GM19467 (cell line): Measurements from ENCODE around the gene CTNND2.
"Not testable (repeated sequence)": the region's sequence is repeated elsewhere in the genome, so short reads cannot be mapped to it uniquely, and the experiment has no call there.

Source experiments
- ATAC-seq: cut with Tn5 transposase; IDR thresholded peaks from one replicate; pipeline ENCODE4 v1.9.1; 2021; ENCODE audit warnings: mild to moderate bottlenecking, moderate library complexity; ENCODE audit not compliant: unreplicated experiment

The CTNND2 gene

DNA sequence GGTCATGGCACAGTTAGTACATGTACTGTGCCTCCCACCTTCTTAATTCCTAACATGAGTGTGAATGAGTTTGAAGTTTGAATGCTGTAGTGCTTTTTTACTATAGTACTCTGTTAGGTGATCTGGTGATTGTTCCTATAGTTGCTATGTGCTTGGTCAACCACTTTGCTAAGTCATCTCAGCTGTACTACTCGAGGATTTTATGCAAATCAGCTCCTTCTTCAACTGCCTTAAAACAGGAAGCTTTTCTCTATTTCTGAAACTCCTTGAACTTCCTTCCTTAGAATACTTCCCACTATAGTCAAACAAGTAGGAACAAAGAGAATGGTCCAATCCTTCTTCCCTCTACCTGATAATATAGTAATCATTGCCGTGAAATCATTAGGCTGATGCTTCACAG, 219.6 kb downstream of the CTNND2 start:
- no peak for ATAC-seq

DNA sequence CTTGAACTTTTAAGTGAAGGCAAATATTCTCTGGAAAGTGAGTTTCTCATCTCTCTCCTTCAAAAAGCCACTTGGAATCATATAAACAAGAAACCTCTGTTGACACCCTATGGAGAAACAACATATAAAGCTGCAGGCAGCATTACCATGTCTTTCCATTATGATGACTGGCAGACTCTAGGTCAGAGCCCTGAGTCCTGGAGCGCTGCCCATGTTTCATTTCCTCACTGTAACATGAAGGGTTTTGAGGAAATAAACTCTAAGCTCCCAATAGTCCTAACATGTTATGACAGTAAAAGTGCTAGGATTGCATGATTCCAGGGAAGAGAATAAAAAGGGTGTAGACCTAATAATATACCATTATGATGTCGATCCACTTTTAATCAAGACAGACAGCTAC, 220.6 kb downstream of the CTNND2 start:
- ATAC-seq = no peak

DNA sequence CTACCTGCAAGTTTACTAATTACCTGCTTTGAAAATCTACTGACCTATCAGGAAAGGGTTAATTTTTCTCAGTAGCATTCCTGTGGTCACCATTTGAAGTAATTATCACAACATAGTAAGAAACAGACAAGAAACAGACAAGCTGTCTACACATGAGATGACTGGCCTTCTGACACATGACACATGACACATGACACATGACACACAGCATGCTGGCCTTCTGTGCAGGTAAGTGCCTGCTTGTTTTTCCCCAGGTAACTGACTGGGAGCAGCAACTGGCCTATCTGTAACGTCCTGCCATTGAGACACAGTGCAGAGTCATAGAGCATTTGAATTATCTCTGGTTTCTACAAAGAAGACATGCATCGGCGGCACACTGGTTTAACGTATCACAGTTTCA, 222.4 kb downstream of the CTNND2 start:
- no peak for ATAC-seq

DNA sequence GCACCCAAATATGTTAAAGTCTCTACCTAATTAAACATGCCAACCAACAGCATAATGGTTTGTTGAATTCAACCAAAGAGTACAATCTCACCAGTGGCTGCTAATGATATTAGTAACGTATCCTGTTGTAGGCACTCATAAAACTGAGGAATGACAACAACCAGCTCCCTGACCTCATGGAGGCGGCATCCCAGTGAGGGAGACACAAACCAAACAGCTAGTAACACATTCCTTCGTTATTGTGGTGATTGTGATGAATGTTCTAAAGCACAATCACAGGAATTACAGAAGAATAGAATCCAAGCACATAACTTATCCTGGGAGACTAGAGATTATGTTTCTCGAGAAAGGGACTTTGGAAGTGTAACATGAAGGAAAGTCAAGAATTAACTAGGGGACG, 224.6 kb downstream of the CTNND2 start:
- ATAC-seq = no peak

DNA sequence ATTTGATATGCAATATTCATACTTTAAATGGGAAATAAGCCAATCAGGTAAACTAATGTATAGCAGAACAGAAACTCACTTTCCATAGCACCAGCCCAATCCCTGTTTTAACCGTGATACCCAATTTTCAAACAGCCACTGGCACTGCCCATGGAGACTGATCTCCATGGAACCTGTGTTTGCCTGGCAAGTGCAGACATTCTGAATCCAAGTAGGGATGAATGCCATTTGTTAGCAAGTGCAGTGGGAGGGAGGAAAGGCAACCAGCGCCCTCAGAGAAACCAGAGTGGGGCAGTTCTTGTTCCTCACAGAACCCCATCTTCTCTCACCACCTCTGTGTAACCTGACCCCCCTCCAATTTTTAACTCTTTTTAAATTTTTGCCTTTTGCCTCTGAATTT, 229.1 kb downstream of the CTNND2 start:
- no peak for ATAC-seq

DNA sequence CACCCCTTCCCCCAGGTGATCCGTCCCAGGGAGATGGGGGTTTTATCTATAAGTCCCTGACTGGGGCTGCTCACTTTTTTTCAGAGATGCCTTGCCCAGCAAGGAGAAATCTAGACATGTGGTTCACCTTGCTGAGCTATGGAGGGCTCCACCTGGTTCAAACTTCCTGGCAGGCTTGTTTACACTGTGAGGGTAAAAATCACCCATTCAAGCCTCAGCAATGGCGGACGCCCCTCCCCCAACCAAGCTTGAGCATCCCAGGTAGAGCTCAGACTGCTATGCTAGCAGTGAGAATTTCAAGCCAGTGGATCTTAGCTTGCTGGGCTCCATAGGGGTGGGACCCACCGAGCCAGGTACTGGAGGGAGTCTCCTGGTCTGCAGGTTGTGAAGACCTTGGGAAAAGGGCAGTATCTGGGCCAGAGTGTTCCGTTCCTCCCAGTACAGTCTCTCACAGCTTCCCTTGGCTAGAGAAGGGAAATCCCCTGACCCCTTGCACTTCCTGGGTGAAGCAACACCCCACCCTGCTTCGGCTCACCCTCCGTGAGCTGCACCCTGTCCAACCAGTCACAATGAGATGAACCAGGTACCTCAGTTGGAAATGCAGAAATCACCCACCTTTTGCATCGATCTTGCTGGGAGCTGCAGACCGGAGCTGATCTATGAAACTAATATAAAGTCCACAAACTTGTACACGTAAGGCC, 231.7 kb downstream of the CTNND2 start:
- ATAC-seq = no peak

DNA sequence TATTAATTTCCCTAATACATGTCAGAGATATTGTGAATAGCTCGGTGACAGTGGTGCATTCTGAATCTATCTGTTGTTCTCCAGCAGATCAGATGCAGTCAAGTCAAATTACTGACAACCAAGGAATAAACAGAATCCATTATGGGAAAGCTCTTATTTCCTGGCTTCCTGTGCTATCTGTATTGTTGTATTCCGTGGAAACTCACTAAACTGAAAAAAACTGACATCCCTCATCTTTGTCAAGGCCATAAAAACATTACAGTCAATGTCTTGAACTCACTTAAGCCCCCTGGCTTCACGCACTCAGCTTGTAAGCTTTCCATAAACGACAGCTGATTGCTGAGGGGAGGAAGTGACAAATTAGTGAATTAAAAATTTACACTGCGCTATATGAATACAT, 245.9 kb downstream of the CTNND2 start:
- no peak for ATAC-seq

DNA sequence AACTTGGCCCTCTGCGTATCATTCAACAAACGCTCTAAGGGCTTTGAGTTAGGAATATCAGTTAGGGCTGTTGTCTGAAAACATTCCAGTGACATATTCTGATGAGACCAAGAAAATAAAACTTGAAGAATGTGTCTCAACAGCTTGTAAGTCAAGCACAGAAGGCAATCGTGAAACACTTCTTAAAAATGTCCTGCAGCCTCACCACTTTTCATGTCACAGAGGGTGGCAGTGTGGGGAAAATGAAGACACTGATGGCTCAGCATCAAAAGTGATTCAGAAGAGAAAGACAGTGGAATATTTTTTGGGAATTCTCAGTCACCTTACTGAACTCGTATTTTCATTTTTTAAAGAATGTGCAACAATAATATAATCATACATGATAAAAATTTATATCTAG, 247.3 kb downstream of the CTNND2 start:
- ATAC-seq = no peak

DNA sequence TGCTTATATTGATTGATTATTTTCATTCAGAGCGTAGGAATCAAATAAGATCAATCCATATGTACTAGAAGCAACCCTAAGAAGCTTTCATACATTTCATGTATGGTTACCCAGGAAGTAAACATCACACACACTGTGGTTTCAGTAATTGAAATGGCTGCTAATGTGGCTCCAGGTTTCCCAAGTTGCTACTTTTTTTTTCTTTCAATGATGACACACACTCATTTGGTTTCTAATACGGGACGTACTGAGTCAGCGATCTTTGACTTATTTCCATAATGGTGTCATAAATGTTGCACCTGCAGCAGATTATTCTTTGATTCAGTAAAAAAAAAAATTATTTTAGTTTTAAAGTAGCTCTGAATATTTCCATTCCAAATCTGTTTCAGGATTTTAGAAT, 248.6 kb downstream of the CTNND2 start:
- ATAC-seq = no peak

DNA sequence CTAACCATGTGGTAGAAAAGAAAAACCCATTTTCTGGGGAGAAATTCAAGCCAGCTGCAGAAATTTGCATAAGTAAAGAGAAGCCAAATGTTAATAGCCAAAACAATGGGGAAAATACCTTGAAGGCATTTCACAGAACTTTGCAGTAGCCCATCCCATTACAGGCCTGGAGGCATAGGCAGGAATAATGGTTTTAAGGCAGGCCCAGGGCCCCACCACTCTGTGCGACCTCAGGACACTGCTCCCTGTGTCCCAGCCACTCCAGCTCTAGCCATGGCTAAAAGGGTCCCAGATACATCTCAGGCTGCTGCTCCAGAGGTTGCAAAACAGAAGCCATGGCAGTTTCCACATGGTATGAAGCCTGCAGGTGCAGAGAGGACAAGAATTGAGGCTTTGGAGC, 253.3 kb downstream of the CTNND2 start:
- ATAC-seq = no peak

DNA sequence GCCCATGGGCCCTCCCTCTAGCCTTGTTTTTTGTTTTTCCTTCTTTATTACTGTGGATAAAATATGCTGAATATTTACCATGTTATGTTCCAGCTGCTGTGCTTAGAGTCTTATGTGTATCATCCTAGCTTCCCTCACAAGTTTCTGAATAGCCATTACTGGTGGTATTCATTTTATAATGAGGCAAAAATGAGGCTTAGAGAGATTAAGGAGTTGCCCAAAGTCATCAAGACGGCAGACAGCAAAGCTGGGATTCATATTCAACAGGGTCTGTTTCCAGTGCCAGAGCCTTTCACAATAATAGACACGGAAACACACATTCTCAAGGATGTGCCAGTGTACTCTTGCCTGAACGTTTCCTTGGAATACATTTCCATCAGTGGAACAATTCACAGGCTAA, 258.1 kb downstream of the CTNND2 start:
- no peak for ATAC-seq

DNA sequence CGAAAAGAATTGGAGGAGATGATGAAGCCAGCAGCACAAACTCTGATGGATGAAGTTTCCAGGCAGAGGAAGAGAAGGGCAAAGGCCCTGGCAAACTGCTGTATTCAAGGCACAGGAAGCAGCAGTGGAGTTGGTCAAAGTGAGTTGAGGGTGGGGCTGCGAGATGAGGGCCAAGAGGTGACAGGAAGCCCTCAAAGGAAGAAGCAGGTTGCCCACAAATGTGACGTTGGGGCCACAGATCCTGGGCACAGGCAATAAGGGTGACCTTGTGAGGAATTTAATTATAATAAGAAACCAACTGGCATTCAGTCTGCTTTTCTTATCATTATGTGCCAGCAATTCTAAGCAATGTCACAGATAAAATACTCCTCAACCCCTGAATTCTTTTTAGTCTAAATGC, 261.8 kb downstream of the CTNND2 start:
- ATAC-seq = no peak

DNA sequence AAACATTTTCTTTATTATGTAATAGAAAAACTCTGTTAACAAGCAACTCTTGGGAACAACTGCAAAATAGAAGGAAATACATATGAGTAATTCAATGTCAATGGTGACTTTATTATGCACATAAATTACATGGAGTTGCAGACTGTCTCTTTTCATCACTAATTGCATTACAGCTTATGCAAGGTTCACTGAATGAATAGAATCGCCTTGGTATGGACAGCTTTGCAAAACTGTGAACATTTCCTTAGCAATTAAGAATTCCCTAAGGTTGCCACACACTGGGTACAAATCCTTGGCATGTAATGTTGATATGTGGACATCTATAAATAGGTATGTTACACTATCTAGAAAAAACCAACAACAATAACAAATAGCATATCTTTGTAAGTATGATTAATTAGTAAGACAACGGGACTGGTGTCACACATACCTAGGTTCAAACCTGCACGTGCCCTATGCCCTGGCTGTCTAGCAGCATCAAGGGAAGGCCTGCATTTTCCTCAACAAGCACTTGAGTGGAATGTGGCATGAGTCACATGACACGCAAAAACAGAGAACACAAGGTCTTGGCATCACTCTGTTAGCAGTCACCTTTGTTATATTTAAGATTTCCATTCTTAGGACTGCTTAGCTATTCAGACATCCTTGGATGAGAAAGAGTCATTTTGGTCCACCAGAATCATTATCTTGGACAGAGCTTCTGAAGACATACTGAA, 263.9 kb downstream of the CTNND2 start:
- no peak for ATAC-seq

DNA sequence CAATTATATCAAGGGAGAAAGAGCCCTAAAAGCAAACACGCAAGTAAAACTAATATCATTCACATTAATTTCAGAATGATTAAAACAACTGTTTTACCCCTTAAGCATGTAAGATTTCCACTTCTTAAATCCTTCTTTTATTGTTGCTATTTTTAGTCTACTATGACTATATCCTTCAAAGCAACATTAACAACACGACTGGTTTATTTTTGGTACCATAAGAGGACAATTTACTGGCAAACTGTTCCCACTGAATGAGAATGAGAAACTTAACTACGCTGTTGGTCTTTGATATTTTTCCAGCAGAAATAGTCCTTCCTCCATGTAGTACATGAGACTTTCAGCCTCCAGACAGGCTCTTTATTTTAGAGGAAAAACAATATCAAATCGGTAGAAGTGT, 281.5 kb downstream of the CTNND2 start:
- no peak for ATAC-seq

DNA sequence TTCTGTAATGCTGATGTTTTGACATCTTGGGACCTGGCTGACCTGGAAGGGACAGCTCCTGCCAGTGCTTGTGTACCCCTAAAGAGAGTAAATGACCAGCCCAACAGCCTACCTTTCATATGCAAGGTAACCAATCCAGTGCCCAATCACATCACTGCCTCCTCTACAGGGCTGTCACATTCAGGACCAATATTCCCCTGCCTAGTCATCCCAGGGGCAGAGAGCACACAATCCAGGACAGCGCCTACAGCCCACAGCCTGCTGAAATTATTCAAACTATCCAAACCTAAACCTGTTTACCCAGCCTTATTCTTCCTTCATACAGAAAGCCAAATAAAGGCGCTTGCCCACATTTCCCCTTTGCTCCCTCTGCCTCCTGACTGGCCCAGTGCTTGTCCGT, 284.1 kb downstream of the CTNND2 start:
- ATAC-seq = no peak

DNA sequence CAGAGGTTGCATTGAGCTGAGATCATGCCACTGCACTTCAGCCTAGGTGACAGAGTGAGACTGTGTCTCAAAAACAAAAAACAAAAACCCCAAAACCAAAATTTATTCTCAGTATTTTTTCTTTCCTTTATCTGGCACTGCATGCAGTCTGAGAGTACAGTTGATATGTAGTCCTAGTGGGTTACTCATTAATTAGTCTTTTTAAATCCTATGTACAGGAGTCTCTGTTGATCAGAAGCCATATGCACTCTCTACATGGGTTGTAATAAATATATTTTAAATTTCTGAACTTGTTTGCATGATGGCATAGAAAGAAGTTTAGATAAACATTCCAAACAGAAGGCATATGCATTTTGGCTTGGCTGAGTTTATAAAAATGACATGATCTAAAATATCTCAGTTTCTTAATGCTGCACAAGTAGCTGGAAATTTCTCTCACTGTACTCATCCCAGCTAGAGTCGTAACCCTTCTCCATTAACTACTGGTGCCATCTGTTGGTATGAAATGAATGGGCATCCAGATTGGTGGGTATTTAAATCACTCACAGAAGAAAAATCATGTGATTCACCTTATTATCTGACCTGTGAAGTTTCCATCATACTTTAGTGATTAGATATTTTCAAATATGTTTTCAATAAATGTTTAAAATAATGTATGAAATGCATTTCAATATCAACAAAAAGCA, 284.8 kb downstream of the CTNND2 start:
- ATAC-seq = no peak

DNA sequence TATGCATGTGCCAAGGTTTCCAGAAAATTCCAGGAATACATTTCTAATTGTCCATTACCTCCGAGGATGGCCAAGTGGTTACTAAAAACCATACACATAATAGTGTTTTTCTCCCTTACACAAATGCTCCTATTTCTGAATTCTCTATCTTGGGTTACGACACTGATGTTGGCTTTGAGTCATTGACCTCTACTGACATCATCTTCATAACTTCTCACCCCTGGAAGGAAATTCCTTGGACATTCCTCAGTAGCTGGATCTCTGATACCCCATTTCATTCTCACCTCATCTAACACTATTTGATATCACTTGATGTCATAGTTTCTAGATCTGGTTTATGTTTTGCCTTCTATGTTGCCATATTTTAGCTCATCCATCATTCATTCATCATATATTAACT, 287.2 kb downstream of the CTNND2 start:
- no peak for ATAC-seq

DNA sequence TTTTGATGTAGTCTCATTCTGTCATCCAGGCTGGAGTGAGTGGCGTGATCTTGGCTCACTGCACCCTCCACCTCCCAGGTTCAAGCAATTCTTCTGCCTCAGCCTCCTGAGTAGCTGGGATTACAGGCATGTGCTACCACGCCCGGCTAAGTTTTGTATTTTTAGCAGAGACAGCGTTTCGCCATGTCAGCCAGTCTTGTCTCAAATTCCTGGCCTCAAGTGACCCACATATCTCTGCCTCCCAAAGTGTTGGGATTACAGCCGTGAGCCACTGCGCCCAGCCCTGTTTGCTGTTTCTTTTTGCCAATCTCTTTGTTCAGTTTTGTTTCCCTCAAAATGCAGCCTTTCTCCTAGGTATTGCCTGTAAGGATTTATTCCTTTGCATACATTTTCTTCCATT, 287.6 kb downstream of the CTNND2 start:
- not testable (repeated sequence) for ATAC-seq

DNA sequence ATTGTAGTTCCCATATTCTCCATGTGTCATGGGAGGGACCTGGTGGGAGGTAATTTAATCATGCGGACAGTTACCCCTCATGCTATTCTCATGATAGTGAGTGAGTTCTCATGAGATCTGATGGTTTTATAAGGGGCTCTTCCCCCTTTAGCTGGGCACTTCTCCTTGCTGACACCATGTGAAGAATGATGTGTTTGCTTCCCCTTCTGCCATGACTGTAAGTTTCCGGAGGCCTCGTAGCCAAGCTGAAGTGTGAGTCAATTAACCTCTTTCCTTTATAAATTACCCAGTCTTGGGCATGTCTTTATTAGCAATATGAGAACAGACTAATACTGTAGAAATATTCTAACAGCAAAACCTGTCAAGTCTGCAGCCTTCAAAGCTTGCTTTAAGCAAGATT, 293.2 kb downstream of the CTNND2 start:
- no peak for ATAC-seq

DNA sequence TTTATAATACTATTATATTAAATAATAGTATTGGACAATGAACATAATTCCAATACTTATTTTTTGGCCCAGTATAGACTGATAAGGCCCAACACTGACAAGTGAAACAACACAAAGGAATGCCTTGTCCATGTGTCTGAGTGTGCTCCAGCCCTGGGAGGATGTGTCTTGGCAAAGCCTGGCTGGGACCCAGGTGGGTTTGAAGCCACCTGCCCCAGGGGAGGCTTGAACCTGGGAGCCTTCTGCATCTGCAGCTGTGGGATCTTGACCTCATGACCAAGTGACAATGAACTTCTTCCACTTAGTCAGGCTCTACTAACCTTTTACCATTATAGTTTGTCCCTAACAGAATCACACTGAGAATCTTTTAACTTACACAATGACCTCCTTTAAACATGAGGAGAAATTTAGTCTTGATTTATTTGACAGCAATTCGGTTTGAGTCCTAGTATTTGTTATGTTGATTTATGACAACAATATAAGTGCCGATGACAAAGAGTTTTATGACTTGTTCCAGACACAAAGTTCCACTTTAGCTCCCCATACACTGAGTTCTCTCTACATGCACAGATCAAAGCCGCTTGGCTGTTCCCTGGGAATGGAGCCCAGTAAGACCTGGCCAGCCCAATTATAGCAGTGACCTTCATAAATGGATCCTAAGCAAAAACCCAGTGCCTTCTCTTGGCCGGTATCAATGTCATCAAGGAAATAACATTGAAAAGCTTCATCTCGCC, 294.5 kb downstream of the CTNND2 start:
- no peak for ATAC-seq

DNA sequence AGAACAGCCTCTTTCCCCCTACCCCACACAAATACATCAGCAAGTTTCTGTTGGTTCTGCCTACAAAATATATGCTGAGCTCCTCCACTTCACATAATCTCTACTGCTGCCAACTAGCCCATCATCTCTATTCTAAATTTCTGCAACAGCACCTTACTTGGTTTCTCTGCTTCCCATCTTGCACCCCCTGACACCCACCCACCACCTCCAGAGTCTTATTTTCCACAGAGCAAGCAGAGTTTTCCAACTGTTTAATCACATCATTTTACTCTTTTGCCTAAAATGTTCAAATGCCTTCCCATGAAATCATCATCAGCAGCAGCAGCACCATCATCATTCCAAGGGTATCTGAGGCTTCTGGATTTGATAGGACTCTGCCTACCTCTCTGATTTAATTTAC, 295.7 kb downstream of the CTNND2 start:
- no peak for ATAC-seq
